Neutrophil (primary cell): Measurements from ENCODE around the gene CLEC4C.

ENCODE experiments used
- H3K27ac ChIP-seq: fragments of 200-600 bp; sonication (generic); 2 replicates; pipeline ENCODE4 v1.5.1; 2016; ENCODE audit warnings: mild to moderate bottlenecking, moderate library complexity
- H3K27me3 ChIP-seq: fragments of 200-600 bp; sonication (generic); 2 replicates; pipeline ENCODE4 v1.6.0; 2016; ENCODE audit warnings: mild to moderate bottlenecking
- H3K36me3 ChIP-seq: fragments of 200-600 bp; sonication (generic); 2 replicates; pipeline ENCODE4 v1.5.1; 2017
- H3K4me1 ChIP-seq, 2 experiments: fragments of 200-600 bp in 1 of 2; sonication (generic) in 1 of 2; 1 replicate in 1 of 2; 2 replicates in 1 of 2; pipeline versions ENCODE4 v1.5.1 to v1.6.1; 2013 to 2016; ENCODE audit warnings: low read depth in 1 of 2, low read length in 1 of 2, mild to moderate bottlenecking in 1 of 2, moderate library complexity in 1 of 2; ENCODE audit not compliant: control insufficient read depth in 1 of 2, insufficient read depth in 1 of 2
- H3K4me3 ChIP-seq, 2 experiments: fragments of 200-600 bp in 1 of 2; sonication (generic) in 1 of 2; 1 replicate in 1 of 2; 2 replicates in 1 of 2; pipeline ENCODE4 v1.5.1; 2013 to 2016; ENCODE audit warnings: low read depth in 1 of 2, low read length in 1 of 2, mild to moderate bottlenecking in 1 of 2, moderate library complexity in 1 of 2
- H3K9me3 ChIP-seq: fragments of 200-600 bp; sonication (generic); 2 replicates; pipeline ENCODE4 v1.5.1; 2016
- CTCF ChIP-seq: fragments of 200-600 bp; sonication (generic); IDR thresholded peaks from 2 replicates; pipeline ENCODE4 v1.5.1; 2016; ENCODE audit warnings: antibody characterized with exemption

CLEC4C gene

GRCh38 chr12:7694556-7695236 lies 52.5 kb downstream of the CLEC4C start:
- H3K4me3 ChIP-seq = no peak overlapping the region
- no peaks in the 10 kb centered on the region for H3K9me3 ChIP-seq
- H3K27ac ChIP-seq = no peak overlapping the region
- H3K36me3 ChIP-seq = no peaks in the 10 kb centered on the region
- H3K27me3 ChIP-seq = peaks cover 16% of the 10 kb centered on the region
- no peak for TF ChIP-seq CTCF
- H3K4me1 ChIP-seq = peaks cover 0 to 18% of the 10 kb centered on the region in 2 experiments

GRCh38 chr12:7693793-7694192 lies 53.4 kb downstream of the CLEC4C start:
- Histone ChIP-seq H3K27me3 (peaks cover 16% of the 10 kb centered on the region), H3K4me3 (no peak overlapping the region), H3K9me3 (no peaks in the 10 kb centered on the region), H3K36me3 (no peaks in the 10 kb centered on the region), H3K27ac (peak overlapping the region; percentile 23), H3K4me1 (peaks cover 0 to 18% of the 10 kb centered on the region in 2 experiments)
- no peak for TF ChIP-seq CTCF

GRCh38 chr12:7681535-7681934 lies 65.6 kb downstream of the CLEC4C start:
- no peaks in the 10 kb centered on the region for H3K4me1 ChIP-seq
- no peak overlapping the region for H3K4me3 ChIP-seq
- H3K27ac ChIP-seq = no peak overlapping the region
- H3K36me3 ChIP-seq = no peaks in the 10 kb centered on the region
- no peaks in the 10 kb centered on the region for H3K9me3 ChIP-seq
- TF ChIP-seq CTCF = no peak
- no peaks in the 10 kb centered on the region for H3K27me3 ChIP-seq
